ENCODE data around the gene POC5. TPM values are rescaled to one million over a fixed set of nuclear protein-coding genes. Genes with fewer than 3 reads are reported as not detected.

Gene POC5
- total RNA-seq, 1 donor: 11.8 TPM

DNA sequence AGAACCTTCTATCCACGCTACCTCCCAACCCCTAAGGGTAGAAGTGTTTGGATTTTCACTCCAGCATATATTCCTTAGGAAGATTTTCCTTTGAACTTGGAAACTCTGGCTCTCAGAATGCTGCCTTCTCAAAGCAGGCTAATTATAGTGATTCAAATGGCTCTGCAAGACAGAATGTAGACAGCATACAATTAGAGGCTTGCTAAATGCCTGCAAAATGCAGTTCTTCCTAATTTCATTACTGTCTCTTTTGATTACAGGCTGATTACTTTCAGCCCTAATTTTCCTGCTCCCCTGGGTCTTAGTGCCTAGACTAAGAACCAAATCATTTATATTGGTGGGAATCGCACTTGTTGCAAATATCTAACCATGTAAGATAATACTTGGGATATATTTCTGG, 55.2 kb downstream of the POC5 start:
- DNase-seq (ENCODE audit: low read depth in 2 of 3, low spot score in 2 of 3): no peak

DNA sequence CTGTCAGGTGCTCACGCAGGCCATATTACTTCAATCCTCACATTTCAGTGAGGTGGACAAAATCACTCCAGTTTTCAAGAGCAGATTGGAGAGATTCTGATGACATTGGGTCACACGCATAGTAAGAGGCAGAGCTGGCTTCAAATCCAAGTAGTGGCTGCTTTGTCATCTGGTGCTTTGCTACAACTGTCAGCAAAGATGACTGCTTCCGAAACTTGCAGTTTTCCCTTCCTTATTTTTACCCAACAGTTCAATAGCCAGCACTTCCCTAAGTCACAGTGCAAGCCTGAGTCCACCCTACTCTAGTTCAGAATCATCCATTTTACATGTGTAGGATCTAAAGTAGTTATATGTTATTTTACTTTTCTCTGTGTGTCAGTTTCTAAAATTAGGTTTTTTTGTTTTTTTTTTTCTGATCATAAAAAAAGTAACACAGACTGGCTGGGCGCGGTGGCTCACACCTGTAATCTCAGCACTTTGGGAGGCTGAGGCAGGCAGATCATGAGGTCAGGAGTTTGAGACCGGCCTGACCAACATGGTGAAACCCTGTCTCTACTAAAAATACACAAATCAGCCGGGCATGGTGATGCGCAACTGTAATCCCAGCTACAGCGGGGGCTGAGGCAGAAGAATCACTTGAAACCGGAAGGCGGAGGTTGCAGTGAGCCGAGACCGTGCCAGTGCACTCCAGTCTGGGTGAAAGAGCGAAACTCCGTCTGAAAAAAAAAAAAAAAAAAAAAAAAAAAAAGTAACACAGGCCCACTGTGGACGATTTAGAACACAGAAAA, 56.4 kb downstream of the POC5 start:
- no peak for DNase-seq (ENCODE audit: low read depth in 2 of 3, low spot score in 2 of 3)

DNA sequence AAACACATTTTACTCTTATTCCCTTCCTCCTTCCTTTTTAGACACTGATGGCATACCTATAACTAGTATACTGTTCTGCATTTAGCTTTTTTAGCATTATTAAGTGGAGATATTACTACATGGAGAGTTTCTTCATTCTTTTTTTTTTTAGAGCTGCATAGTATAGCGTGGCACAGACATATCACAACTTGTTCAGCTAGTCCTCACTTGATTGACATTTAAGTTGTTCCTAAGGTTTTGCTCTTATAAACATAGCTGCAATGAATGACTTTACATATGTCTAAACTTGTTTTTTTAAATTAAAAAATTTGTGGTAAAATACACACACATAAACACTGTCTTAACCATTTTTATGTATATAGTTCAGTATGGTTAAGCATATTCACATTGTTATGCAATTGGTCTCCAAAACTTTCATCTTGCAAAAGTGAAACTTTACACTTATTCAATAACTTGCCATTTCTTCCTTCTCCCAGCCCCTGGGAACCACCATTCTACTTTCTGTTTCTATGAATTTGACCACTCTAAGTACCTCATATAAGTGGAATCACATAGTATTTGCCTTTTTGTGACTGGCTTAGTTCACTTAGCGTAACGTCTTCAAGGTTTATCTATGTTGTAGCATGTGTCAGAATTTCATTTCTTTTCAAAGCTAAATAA, 57.3 kb downstream of the POC5 start:
- no peak for DNase-seq (ENCODE audit: low read depth in 2 of 3, low spot score in 2 of 3)

DNA sequence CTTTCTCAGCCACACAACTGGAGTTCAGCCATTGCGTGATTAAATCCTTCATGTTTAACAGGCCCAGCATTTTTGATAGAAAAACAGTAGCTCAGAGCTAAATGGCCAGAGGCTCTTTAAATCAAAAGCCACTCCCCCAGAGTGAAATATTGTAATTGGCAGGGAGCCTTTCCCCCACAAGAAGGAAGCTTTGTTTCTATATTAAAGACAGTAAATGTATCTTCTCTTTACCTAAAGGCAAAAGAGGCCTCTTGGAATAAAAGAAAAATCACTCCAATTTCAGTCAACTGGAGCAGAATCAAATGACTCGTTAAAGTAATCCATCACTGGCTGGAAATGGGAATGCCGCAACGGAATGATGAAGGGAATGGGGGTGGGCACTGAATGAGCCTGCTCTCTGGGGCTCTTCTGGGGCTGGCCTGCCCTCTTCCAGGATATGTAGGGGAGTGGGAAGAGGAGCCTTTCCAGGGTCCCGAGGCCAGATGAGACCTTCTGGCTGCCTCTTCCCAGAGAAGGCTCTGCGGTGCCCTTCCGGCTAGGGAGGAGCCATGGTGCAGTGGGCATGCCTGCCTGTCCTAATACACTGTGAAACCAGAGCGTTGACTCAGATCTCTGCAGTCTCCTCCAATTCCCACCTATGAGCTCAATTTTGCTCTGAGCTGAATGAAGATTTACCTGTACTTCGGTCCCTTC, 60.8 kb downstream of the POC5 start:
- DNase-seq (ENCODE audit: low read depth in 2 of 3, low spot score in 2 of 3): peak in 1 of 3 donors; percentile 25

DNA sequence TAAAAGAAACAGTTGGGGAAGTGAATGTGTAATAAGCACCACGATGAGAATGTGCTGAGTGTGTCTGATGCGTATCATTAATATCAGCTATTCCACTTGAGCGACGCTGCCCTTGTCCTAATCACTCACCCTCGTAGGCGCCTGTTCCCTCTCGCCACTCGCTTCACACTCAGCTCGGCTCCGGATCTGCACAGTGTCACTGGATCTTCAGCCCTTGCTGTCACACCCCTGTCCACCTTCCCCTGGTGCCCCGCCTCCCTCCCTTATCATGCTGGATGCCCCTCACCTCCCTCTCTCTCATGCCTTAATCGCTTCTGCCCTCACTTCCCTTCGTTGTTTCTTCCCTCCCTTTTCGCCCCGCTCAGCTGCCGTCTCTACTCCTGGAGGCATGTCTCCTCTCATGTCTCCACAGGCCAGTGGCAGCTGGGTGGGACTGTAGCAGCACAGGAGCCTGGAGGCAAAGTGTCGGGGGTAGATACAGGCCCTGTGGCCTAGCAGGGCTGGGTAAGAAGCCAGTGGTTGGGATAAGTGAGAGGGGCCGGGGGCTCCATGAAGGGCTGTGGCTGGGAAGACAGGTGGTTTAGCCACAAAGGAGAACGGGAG, 62.4 kb downstream of the POC5 start:
- DNase-seq (ENCODE audit: low read depth in 2 of 3, low spot score in 2 of 3): no peak

DNA sequence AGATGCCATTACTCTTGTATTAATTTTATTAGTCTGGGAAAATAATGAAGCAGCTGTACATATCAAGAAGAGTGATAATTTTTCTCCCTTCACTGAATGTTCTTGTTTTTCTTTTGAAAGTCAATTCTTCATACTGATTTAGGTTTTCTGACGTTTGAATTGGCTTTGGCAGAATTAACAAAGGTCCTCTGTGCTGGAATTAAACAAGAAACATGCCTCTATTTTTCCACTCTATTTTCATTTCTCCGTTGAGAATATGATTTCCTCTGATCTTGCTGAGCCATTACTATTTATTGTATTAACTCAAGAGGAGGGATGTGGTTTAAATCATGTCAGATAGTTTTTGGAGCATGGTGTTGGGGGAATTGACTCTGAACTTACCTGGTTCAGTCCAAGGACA, 63.7 kb downstream of the POC5 start:
- no peak for DNase-seq (ENCODE audit: low read depth in 2 of 3, low spot score in 2 of 3)

DNA sequence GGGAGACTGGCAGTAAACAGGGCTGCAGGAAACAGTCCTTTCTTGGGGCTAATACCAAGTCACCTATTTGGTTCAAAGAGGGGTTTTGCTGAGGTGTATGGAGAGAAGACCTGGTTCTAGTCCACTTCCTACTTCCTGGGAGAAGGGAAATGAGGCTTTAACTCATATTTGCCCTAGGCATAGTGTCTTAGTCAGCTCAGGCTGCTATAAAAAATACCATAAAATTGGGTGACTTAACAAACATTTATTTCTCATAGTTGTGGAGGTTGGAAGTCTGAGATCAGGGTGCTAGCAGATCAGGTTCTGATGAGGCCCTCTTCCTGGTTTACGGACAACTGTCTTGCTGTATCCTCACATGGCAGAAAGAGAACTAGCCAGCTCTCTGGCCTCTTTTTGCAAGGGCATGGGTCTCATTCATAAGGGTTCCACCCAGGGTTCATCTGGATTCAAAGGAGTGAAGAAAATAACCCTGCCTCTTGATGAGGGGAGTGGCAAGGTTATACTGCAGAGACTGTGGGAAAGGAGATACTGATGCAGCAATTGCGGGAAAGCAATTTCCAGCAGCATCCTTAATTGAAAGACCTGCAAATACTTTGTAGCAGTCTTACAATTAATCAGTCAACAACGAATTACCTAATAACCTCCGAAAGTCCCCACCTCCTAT, 65.5 kb downstream of the POC5 start:
- no peak for DNase-seq (ENCODE audit: low read depth in 2 of 3, low spot score in 2 of 3)

DNA sequence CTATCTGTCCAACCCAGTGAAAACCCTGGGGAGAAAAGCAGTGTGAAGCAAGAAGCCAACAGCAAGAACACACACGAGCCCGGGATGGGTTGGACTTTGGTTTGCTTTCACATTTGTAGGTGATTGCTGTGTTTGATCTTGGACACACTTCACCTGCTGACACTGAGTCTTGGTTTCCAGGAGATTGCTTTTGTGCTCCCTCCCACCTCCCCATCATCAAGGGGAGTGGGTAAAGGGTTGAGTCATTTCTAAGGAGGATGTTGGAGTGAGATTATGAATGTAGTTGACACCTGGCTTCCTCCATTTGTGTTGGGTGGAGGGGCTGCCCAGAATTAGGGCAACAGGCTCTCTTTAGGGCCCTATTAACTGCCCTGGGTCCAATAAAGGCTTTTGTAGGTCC, 68.5 kb downstream of the POC5 start:
- DNase-seq (ENCODE audit: low read depth in 2 of 3, low spot score in 2 of 3): no peak

DNA sequence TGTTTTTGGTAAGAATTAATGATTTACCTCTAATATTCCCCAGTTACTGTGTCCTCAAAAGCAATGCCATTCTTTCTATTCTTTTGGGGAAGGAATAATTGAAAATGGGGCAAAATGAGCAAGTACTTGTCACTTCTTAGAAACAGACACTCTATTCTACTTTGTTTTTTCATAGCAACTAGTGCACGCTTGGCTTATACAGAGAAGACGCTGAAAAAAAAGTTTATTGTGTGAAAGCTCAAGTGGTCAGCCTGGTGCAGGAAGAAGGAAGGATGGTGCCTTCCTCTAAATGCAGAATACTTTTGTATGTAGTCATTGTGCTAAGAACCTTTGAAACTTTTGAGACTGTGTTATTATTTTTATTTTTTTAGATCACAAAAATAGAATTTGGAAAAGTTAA, 76.4 kb downstream of the POC5 start:
- no peak for DNase-seq (ENCODE audit: low read depth in 2 of 3, low spot score in 2 of 3)

DNA sequence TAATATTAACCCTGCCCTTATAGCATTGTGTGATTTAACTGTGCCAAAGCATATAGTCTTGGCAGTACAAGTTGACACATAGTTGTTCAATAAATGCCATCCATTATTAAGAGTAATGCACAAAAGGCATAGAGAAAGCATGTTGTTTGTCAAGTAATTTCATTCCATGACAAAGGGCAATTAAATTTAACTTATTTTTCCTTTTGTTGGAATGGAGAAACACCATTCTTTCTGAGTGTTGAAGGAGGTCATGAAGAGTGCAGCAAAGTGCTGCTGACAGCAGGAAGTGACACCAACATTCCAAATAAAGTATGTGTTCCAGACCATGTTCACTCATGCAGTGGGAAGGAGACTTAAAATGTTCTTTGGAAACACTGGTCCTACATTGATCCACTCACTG, 76.8 kb downstream of the POC5 start:
- no peak for DNase-seq (ENCODE audit: low read depth in 2 of 3, low spot score in 2 of 3)

DNA sequence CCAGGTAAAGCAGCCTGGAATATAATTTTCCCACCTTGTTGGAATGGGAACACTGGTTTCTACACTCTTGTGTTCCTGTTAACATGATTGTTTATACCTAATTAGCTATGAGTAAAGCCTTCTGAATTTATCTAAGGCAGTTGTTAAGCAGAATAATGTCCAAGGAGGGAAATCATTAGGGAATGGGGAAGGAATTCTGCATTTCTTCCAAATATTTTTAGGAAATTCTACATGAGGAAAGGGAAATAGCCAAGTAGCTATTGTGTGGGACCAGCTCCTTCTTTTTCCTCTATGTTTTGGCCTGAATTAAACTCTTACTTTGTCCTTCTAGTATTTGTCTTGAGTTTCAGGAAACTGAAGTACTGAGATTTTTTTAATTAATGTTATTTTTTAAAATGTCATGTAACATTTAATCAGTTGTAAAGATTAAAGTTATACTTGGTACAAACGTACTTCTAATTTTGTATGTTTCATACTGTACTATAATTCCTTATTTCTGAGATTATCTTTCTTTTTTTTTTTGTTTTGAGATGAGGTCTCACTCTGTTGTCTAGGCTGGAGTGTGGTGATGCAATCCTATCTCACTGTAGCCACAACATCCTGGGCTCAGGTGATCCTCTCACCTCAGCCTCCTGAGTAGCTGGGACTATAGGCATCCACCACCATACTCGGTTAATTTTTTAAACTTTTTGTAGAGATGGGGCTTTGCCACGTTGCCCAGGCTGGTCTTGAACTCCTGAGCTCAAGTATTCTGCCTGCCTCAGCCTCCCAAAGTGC, 77.5 kb downstream of the POC5 start:
- DNase-seq (ENCODE audit: low read depth in 2 of 3, low spot score in 2 of 3): no peak

DNA sequence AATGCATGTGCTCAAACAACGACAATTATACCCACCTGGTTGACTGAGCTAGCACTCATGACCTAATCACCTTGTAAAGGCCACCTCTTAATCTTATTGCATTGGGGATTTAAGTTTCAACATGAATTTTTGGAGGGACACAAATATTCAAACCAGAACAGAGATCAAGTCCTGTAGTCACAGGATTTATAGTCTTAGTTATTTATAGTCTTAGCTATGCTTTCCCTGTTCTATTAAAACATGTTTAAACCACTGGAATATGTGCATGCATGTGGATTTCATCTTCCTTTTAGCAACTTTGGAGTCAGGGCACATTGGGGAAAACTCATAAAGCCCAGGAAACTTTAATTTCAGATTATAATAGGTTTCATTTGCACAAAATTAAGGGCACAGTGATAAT, 79.3 kb downstream of the POC5 start:
- DNase-seq (ENCODE audit: low read depth in 2 of 3, low spot score in 2 of 3): no peak

DNA sequence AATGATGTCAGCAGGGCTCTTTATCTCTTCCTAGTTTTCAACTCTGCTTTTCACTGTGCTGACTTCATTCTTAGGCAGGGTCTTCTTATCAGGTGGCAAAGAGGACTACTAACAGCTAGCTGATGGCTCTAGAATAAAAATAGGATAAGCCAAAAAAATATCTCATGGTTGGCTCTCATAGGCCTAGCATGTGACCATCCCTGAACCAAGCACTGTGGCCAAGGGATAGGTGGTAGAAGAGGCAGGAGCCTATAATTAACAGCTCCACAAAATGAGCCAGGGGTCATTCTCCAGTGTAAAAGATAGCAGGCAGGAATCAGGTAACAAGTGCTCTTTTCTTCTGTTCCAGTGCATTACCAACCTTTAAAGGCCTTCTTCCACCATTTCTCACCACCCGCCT, 84.9 kb downstream of the POC5 start:
- no peak for DNase-seq (ENCODE audit: low read depth in 2 of 3, low spot score in 2 of 3)

DNA sequence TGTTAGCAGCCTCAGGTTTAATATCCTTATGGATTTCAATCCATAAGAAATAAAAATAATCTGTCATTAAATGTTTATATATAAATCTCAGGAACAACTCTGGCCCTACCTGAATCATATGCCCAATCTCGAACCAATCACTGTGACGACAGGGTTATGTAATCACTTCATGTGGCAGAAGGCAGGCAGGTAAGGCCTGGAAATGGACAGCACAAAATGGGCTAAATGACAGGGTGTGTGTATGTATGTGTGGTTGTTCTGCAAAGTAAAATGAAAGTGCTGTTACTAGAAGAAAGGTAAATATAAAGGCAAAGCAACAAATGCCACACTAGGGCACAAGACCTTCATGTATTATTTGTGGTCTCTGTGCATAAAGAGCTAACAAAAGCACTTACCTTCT, 86.4 kb downstream of the POC5 start:
- DNase-seq (ENCODE audit: low read depth in 2 of 3, low spot score in 2 of 3): no peak

DNA sequence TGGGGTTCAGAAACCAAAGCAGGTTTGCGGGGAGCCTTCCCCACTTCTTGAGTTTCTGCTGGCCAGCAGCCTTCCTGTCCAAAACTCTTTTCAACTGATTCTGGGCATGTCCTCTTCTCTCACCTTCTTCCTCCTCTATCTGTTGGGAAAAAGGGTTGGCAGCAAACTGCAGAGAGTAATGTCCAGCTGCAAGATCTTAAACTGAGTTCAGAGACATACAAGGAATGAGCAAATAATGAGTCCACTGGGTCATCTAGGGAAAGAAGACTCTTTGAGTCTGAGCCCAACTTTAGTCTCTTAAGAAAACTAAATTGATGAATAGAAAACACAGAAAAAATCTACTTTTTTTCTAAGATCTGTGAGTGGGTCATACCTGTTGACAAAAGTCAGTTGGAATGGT, 89.4 kb downstream of the POC5 start:
- no peak for DNase-seq (ENCODE audit: low read depth in 2 of 3, low spot score in 2 of 3)

DNA sequence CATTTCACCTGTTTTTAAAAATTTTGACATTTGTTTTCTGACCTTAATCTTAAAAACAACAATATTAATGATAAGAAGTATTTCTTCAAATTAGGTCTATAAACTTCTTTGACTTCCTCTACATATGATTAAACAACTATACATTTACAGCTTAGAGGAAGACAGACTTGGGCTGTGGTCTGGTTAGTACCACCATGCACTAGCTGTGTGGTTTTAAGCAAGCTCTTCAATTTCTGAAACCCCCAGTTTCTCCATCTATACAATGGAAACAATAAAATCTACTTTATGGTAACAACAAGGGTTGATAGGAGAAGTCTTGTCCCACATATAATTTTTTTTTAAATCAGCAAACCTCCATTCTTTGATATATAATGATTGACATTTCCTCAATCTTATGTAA, 90.3 kb downstream of the POC5 start:
- DNase-seq (ENCODE audit: low read depth in 2 of 3, low spot score in 2 of 3): no peak

All from hematopoietic multipotent progenitor cell (in vitro differentiated cells).